Pancreas (tissue), 10 donors: ENCODE measurements around the gene PSENEN. TPM values are rescaled to one million over a fixed set of nuclear protein-coding genes. Genes with fewer than 3 reads are reported as not detected.

Source experiments
- ATAC-seq, 4 donors: fragments of 200-7000 bp; cut with Tn5 transposase; one replicate each; pipeline versions ENCODE4 v1.8.0 to v1.9.1; 2020; ENCODE audit warnings: mild to moderate bottlenecking in 4 of 4, moderate library complexity in 4 of 4
- DNase-seq, 6 donors: peaks; one replicate each; pipeline ENCODE4 v3.0.0-alpha.2; 2020
- FAIRE-seq: peaks from 2 replicates; lab custom pipeline; 2012; peaks lifted over from hg19 to GRCh38; lab: Jason Lieb, UNC
- H3K27ac ChIP-seq, 4 donors: fragments of 200-600 bp; sonication (generic); 1 replicate in 3 of 4; 2 replicates in 1 of 4; pipeline versions ENCODE4 v1.5.0 to v1.8.0; 2020
- H3K27me3 ChIP-seq, 4 donors: fragments of 200-600 bp; one replicate each; pipeline ENCODE4 v1.8.0; 2021
- H3K36me3 ChIP-seq, 3 donors: fragments of 200-600 bp; sonication (generic) in 1 of 3; one replicate each; pipeline versions ENCODE4 v1.5.0 to v1.8.0; 2020 to 2021
- H3K4me1 ChIP-seq, 3 donors: fragments of 200-600 bp; one replicate each; pipeline ENCODE4 v1.8.0; 2021
- H3K4me3 ChIP-seq, 4 donors: fragments of 200-600 bp; sonication (generic) in 2 of 4; one replicate each; pipeline versions ENCODE4 v1.5.0 to v1.8.0; 2020 to 2021
- H3K9me3 ChIP-seq, 4 donors: fragments of 200-600 bp; one replicate each; pipeline ENCODE4 v1.8.0; 2021
- CTCF ChIP-seq, 4 donors: fragments of 200-600 bp; sonication (generic) in 3 of 4; IDR thresholded peaks; one replicate each; pipeline versions ENCODE4 v1.5.0 to v1.8.0; 2021; ENCODE audit warnings: antibody characterized with exemption in 4 of 4
- WGBS, 2 donors: extraction: QIAGEN DNeasy Blood & Tissue Kit; methylation state at CpG; one replicate each; pipeline ENCODE4 v1.1.7; 2013; 5-methylcytosine and 5-hydroxymethylcytosine counted together
- intact Hi-C, 3 donors: fragments of 100-400 bp; cut with DNase I; formaldehyde crosslinking; loops; one replicate each; pipeline versions ENCODE4 v1.11.1 to v1.14.2; 2022
- polyA plus RNA-seq, 2 donors: library from polyadenylated mRNA; stranded (reverse); fragments of 200-250 nt; gene quantifications; one replicate each; pipeline ENCODE4 v1.2.3, GENCODE V29; 2013
- total RNA-seq, 6 donors: library from RNA; stranded (reverse); fragmentation: NEBNext Ultra II Directional in 4 of 6; extraction: Animal tissue kit (Norgen Biotek cat#: 25700) in 4 of 6; gene quantifications; one replicate each; pipeline versions ENCODE4 v1.2.1 to v1.2.4, GENCODE V29; 2021 to 2023
- donor health status: healthy with polysubstance abuse.
- donor health status: DM: no; HTN: no; CAD: no; lungs with moderate emphysema.
- donor health status: DM: no; HTN: no; CAD: no.
- donor health status: control.
- donor health status: control.
- donor health status: Bipolar disorder and iron deficiency.
- donor health status: DM: yes; HTN: yes; CAD: no.
- donor health status: DM: no; HTN: no; CAD: no.
- donor health status: DM: no; HTN: no; CAD: no.
- donor health status: DM: yes; HTN: yes; CAD: no.

The PSENEN gene
- total and polyA plus RNA-seq, 8 donors, result 26.7 to 64.6 (median 36.3) TPM

DNA sequence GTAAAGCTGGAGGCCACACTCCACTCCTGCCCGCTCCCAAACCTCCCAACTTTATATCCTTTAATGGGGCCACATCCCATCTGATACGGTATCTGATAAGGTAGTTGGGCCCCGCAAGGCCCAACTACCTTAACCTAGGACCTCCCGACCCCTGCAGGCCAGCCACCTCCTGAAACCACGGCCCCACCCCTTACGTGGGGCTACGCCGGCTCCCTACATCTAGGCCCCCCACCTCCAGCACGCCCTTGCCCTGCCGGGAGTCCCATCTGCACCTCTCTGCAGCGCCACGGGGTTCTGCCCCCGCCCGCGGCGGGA is 5.4 kb upstream of the PSENEN start:
- Histone ChIP-seq H3K4me3 (peak overlapping the region; percentile 27 to 60 (median 54)), H3K27ac (peak overlapping the region; percentile 42 to 80 (median 78)), H3K4me1 (peaks cover 4 to 10% (median 7%) of the 10 kb centered on the region in 3 donors), H3K9me3 (no peaks in the 10 kb centered on the region), H3K36me3 (peaks cover 0 to 10% (median 5%) of the 10 kb centered on the region in 3 donors), H3K27me3 (no peaks in the 10 kb centered on the region)
- WGBS, 2 donors, result 2 to 3% methylated on average over 16 of the region's 16 CpGs
- FAIRE-seq (no peak), DNase-seq (no peak), ATAC-seq (peak in 1 of 4 donors; percentile 2)
- TF ChIP-seq CTCF (IDR thresholded peaks at IDR 0.05), result no peak
- intact Hi-C loops, result no loop called here

GRCh38 chr19:35740423-35741202 is 4.8 kb upstream of the PSENEN start:
- Histone ChIP-seq H3K4me3 (peak overlapping the region; percentile 27 to 60 (median 54)), H3K4me1 (peaks cover 4 to 10% (median 7%) of the 10 kb centered on the region in 3 donors), H3K9me3 (no peaks in the 10 kb centered on the region), H3K27me3 (no peaks in the 10 kb centered on the region), H3K36me3 (peaks cover 0 to 10% (median 5%) of the 10 kb centered on the region in 3 donors), H3K27ac (peak overlapping the region; percentile 78 to 85 (median 82))
- no peak for TF ChIP-seq CTCF (IDR thresholded peaks at IDR 0.05)
- DNase-seq (peak; percentile 96 to 99 (median 98)), ATAC-seq (peak; percentile 77 to 88 (median 82)), FAIRE-seq (no peak)
- intact Hi-C loops, result no loop called here
- WGBS, 2 donors, result 0 to 1% methylated on average over 59 to 63 of the region's 63 CpGs

GRCh38 chr19:35741203-35741515 is 4.3 kb upstream of the PSENEN start:
- peak overlapping the region; percentile 78 to 85 (median 82) for H3K27ac ChIP-seq
- no peaks in the 10 kb centered on the region for H3K27me3 ChIP-seq
- intact Hi-C loops, result no loop called here
- no peaks in the 10 kb centered on the region for H3K9me3 ChIP-seq
- ATAC-seq (no peak), FAIRE-seq (no peak), DNase-seq (no peak)
- WGBS, 2 donors, result 3 to 4% methylated on average over 12 of the region's 12 CpGs
- peak overlapping the region; percentile 26 to 60 (median 41) for H3K4me3 ChIP-seq
- H3K36me3 ChIP-seq, result peaks cover 0 to 10% (median 5%) of the 10 kb centered on the region in 3 donors
- H3K4me1 ChIP-seq, result peaks cover 4 to 10% (median 8%) of the 10 kb centered on the region in 3 donors
- no peak for TF ChIP-seq CTCF (IDR thresholded peaks at IDR 0.05)

- peaks cover 0 to 5% (median 3%) of the 10 kb centered on the region in 3 donors for H3K36me3 ChIP-seq
- H3K4me1 ChIP-seq, result peaks cover 4 to 13% (median 10%) of the 10 kb centered on the region in 3 donors
- no peaks in the 10 kb centered on the region for H3K9me3 ChIP-seq
- FAIRE-seq, result no peak
- WGBS, 2 donors, result 84 to 91% methylated on average over 9 of the region's 9 CpGs
- H3K27ac ChIP-seq, result peak within 1 kb of the TSS; percentile 78 to 85 (median 82)
- no peak for TF ChIP-seq CTCF (IDR thresholded peaks at IDR 0.05)
- ATAC-seq, result no peak
- peak in 1 of 6 donors; percentile 30 for DNase-seq
- intact Hi-C loops, result no loop called here
- no peaks in the 10 kb centered on the region for H3K27me3 ChIP-seq
- H3K4me3 ChIP-seq, result peak within 1 kb of the TSS in 2 of 4 donors; percentile 55 to 60
These were observed 3.2 kb upstream of the PSENEN start, which contains the start of gene IGFLR1 for GRCh38 chr19:35742121-35742724. Gene IGFLR1 (minus strand): TSS chr19:35742452. CDS start chr19:35741180, 1,272 bp downstream.
